Measurements from ENCODE around the gene ERAL1.
A peak's percentile ranks its signal among the peaks of the same experiment; 100 is the strongest.
"Not testable (repeated sequence)": the region's sequence is repeated elsewhere in the genome, so short reads cannot be mapped to it uniquely, and the experiment has no call there.

DNA sequence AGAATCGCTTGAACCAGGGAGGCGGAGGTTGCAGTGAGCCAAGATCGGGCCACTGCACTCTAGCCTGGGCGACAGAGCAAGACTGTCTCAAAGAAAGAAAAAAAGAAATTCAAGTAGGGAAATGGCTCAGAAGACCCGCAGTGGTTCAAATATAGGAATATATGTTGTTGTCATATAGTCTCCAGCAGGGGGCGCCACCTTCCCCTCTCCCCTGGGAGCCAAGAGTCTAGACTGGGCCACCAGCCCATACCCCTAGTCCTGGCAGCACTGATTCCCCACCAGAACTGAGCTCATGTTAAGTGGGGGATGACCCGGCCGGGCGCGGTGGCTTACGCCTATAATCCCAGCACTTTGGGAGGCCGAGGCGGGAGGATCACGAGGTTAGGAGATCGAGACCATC, 6.1 kb upstream of the ERAL1 start:
- TF ChIP-seq, protein P1, sequence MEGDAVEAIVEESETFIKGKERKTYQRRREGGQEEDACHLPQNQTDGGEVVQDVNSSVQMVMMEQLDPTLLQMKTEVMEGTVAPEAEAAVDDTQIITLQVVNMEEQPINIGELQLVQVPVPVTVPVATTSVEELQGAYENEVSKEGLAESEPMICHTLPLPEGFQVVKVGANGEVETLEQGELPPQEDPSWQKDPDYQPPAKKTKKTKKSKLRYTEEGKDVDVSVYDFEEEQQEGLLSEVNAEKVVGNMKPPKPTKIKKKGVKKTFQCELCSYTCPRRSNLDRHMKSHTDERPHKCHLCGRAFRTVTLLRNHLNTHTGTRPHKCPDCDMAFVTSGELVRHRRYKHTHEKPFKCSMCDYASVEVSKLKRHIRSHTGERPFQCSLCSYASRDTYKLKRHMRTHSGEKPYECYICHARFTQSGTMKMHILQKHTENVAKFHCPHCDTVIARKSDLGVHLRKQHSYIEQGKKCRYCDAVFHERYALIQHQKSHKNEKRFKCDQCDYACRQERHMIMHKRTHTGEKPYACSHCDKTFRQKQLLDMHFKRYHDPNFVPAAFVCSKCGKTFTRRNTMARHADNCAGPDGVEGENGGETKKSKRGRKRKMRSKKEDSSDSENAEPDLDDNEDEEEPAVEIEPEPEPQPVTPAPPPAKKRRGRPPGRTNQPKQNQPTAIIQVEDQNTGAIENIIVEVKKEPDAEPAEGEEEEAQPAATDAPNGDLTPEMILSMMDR (IDR thresholded peaks at IDR 0.05), result peak; percentile 22 to 44 (median 33)
- not testable (repeated sequence) for TF ChIP-seq POLR2A (IDR thresholded peaks at IDR 0.05)
